Measurements from ENCODE around the gene ERAS. TPM values are rescaled to one million over a fixed set of nuclear protein-coding genes. Genes with fewer than 3 reads are reported as not detected.

Gene ERAS
- total RNA-seq, 2 experiments from 2014 or later, result not detected

DNA sequence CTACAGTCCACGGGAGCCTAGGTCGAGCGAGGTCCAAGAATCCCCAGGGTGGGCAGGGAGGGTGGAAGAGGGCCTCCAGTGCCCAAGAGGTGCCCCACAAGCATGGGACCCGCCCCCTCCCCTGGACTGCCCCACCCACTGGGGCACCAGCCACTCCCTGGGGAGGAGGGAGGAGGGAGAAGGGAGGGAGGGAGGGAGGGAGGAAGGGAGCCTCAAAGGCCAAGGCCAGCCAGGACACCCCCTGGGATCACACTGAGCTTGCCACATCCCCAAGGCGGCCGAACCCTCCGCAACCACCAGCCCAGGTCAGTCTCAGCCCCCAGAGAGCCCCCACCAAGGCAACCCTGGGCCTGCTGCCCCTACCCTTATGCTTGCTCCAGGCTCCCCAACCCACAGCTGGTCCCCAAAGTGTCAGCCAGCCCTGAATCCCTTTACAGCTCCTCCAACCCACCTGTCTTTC, 39.9 kb upstream of the ERAS start, which contains the start of gene GATA1:
GATA1 (plus strand) TSS at position 250 of the 460 bp plus-strand sequence. CDS start 4,520 bp downstream, outside the sequence.
- no peak for ATAC-seq (ENCODE audit: poor library complexity)
- H3K27me3 ChIP-seq (ENCODE audit: control insufficient read depth in 1 of 2, insufficient read depth in 2 of 2, low read length in 2 of 2), result no peaks in the 10 kb centered on the region
- CTCF ChIA-PET, result no interaction called here
- Mint-ChIP-seq H3K36me3 (ENCODE audit: low read depth) (no peaks in the 10 kb centered on the region), H3K4me3 (no peak within 1 kb of the TSS), H3K4me1 (ENCODE audit: low read depth) (no peaks in the 10 kb centered on the region), H3K9me3 (no peaks in the 10 kb centered on the region), H3K27me3 (no peaks in the 10 kb centered on the region), H3K27ac (no peak within 1 kb of the TSS)
- no peak within 1 kb of the TSS for H3K27ac ChIP-seq (ENCODE audit: low read depth in 1 of 2, low read length in 2 of 2)
- H3K4me3 ChIP-seq (ENCODE audit: low read length), result no peak within 1 kb of the TSS
- intact Hi-C loops (cut with DNase I, micrococcal nuclease), result no loop called here
- TF ChIP-seq, protein P1, sequence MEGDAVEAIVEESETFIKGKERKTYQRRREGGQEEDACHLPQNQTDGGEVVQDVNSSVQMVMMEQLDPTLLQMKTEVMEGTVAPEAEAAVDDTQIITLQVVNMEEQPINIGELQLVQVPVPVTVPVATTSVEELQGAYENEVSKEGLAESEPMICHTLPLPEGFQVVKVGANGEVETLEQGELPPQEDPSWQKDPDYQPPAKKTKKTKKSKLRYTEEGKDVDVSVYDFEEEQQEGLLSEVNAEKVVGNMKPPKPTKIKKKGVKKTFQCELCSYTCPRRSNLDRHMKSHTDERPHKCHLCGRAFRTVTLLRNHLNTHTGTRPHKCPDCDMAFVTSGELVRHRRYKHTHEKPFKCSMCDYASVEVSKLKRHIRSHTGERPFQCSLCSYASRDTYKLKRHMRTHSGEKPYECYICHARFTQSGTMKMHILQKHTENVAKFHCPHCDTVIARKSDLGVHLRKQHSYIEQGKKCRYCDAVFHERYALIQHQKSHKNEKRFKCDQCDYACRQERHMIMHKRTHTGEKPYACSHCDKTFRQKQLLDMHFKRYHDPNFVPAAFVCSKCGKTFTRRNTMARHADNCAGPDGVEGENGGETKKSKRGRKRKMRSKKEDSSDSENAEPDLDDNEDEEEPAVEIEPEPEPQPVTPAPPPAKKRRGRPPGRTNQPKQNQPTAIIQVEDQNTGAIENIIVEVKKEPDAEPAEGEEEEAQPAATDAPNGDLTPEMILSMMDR (IDR thresholded peaks at IDR 0.05), result no peak
- POLR2A ChIA-PET, result no interaction called here
- H3K36me3 ChIP-seq (ENCODE audit: insufficient read depth, low read length), result no peaks in the 10 kb centered on the region
- peaks cover 4% of the 10 kb centered on the region for H3K4me1 ChIP-seq (ENCODE audit: insufficient read depth, low read length)
- no peaks in the 10 kb centered on the region for H3K9me3 ChIP-seq (ENCODE audit: control insufficient read depth in 1 of 2, insufficient read depth in 1 of 2, low read length in 2 of 2)
- no peak for DNase-seq

DNA sequence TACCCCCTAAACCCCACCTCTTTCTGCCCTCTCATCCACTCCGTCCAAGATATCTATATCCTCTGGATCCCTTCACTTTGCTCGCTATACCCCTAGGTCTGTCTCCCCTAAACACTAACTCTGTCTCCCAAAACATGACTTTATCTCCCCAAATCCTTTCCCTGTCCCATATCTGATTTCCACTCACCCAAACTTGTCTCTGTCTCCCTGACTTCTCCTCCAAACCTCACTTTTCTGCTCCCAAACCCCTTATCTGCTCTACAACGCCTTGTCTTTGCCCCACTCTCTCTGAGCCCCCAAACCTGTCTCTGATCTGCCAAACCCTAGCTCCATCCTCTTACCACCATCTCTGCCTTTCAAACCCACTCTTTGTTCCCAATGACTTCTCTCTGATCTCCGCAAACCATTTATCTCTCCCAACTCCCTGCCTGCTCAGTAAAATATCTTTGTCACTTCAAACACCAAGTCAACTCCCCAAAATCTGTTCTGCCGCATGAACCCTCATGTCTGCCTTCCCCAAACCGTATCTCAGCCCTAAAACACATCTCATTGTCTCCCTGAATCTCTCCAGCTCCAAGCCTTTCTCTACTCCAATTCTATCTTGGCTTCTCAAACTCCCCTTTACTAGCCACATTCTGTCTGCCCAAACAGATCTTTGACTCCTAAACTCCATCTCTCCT, 39.3 kb upstream of the ERAS start:
- H3K4me1 ChIP-seq (ENCODE audit: insufficient read depth, low read length), result peaks cover 4% of the 10 kb centered on the region
- no peak overlapping the region for H3K27ac Mint-ChIP-seq
- H3K27me3 ChIP-seq (ENCODE audit: control insufficient read depth in 1 of 2, insufficient read depth in 2 of 2, low read length in 2 of 2), result no peaks in the 10 kb centered on the region
- no peak overlapping the region for H3K4me3 ChIP-seq (ENCODE audit: low read length)
- intact Hi-C loops (cut with DNase I, micrococcal nuclease), result no loop called here
- H3K36me3 ChIP-seq (ENCODE audit: insufficient read depth, low read length), result no peaks in the 10 kb centered on the region
- H3K27me3 Mint-ChIP-seq, result no peaks in the 10 kb centered on the region
- DNase-seq (no peak), ATAC-seq (ENCODE audit: poor library complexity) (no peak)
- POLR2A ChIA-PET, result no interaction called here
- no peak overlapping the region for H3K4me3 Mint-ChIP-seq
- H3K36me3 Mint-ChIP-seq (ENCODE audit: low read depth), result no peaks in the 10 kb centered on the region
- H3K9me3 Mint-ChIP-seq, result no peaks in the 10 kb centered on the region
- TF ChIP-seq, protein P1 (IDR thresholded peaks at IDR 0.05), result no peak
- H3K27ac ChIP-seq (ENCODE audit: low read depth in 1 of 2, low read length in 2 of 2), result no peak overlapping the region
- CTCF ChIA-PET, result no interaction called here
- no peaks in the 10 kb centered on the region for H3K9me3 ChIP-seq (ENCODE audit: control insufficient read depth in 1 of 2, insufficient read depth in 1 of 2, low read length in 2 of 2)
- no peaks in the 10 kb centered on the region for H3K4me1 Mint-ChIP-seq (ENCODE audit: low read depth)

DNA sequence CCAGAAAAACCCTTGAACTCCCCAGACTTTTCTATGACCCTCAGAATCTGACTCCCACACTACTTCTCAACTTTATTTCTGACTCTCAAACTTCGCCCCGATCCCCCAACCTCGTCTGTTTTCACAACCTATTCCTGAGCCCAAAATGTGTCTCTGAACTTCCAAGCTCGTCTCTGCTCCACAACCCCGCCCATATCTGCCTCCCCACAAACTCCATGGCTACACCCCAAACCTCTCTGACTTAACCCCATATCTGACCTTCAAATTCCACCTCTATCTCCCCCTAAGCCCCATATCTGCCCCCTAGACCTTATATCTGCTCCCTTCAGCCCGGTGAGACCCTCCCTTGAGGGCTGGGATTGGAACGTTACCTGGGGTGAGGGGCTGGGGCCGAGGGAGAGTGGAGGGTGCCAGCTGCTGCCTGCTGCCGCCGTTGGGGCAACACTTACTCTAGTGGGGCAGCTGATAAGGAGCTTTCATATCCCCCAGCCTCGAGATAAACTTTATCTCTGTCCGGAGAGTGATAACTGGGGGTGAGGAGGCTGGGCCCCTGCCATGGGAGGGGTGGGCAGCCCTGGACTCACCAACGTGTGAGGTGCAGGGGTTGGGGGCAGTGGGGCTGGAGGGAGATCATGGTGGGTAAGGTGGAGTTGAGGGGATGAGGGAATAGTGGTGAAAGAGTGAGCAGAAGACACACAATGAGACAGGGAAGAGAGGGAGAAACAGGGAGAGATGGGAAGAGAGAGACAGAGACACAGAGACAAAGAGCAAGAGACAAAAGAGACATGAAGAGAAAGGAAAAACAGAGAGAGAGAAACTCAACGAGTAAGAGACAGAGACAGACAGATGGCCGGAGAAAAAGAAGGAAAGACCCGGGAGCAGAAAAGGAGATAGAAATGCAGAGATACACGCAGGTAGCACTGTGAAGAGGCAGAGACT, 38.5 kb upstream of the ERAS start:
- TF ChIP-seq, protein P1 (IDR thresholded peaks at IDR 0.05), result no peak
- H3K27ac ChIP-seq (ENCODE audit: low read depth in 1 of 2, low read length in 2 of 2), result no peak overlapping the region
- ChIA-PET POLR2A (no interaction called here), CTCF (no interaction called here)
- peaks cover 4% of the 10 kb centered on the region for H3K4me1 ChIP-seq (ENCODE audit: insufficient read depth, low read length)
- Mint-ChIP-seq H3K36me3 (ENCODE audit: low read depth) (no peaks in the 10 kb centered on the region), H3K4me3 (no peak overlapping the region), H3K27ac (no peak overlapping the region), H3K4me1 (ENCODE audit: low read depth) (no peaks in the 10 kb centered on the region), H3K27me3 (no peaks in the 10 kb centered on the region), H3K9me3 (no peaks in the 10 kb centered on the region)
- H3K36me3 ChIP-seq (ENCODE audit: insufficient read depth, low read length), result no peaks in the 10 kb centered on the region
- ATAC-seq (ENCODE audit: poor library complexity), result no peak
- no peaks in the 10 kb centered on the region for H3K9me3 ChIP-seq (ENCODE audit: control insufficient read depth in 1 of 2, insufficient read depth in 1 of 2, low read length in 2 of 2)
- no peaks in the 10 kb centered on the region for H3K27me3 ChIP-seq (ENCODE audit: control insufficient read depth in 1 of 2, insufficient read depth in 2 of 2, low read length in 2 of 2)
- intact Hi-C loops (cut with DNase I, micrococcal nuclease), result no loop called here
- DNase-seq, result no peak
- no peak overlapping the region for H3K4me3 ChIP-seq (ENCODE audit: low read length)

Measured in CD4-positive, alpha-beta T cell (primary cell).